ENCODE data around the gene GPC5. TPM values are rescaled to one million over a fixed set of nuclear protein-coding genes. Genes with fewer than 3 reads are reported as not detected.
"Not testable (repeated sequence)": the region's sequence is repeated elsewhere in the genome, so short reads cannot be mapped to it uniquely, and the experiment has no call there.

Gene GPC5
- total and polyA plus RNA-seq, 7 donors: 0.23 TPM; not detected in 6

- intact Hi-C loops (cut with DNase I): no loop called here
- no peaks in the 10 kb centered on the region for H3K4me1 ChIP-seq
- H3K4me3 ChIP-seq: no peak overlapping the region
- WGBS, 3 donors: 56 to 59% (median 56%) methylated on average over 2 of the region's 2 CpGs
- no peaks in the 10 kb centered on the region for H3K9me3 ChIP-seq
- DNase-seq (no peak), ATAC-seq (no peak)
- no peak overlapping the region for H3K27ac ChIP-seq
- no peaks in the 10 kb centered on the region for H3K27me3 ChIP-seq (ENCODE audit: insufficient read depth in 3 of 3, low read length in 2 of 3)
- H3K36me3 ChIP-seq (ENCODE audit: insufficient read depth in 1 of 2, low read depth in 1 of 2): no peaks in the 10 kb centered on the region
- TF ChIP-seq CTCF (IDR thresholded peaks at IDR 0.05): no peak
Measured at GRCh38 chr13:92896842-92897241, 1498.4 kb downstream of the GPC5 start.

- H3K27ac ChIP-seq; H3K9me3 ChIP-seq; H3K4me3 ChIP-seq; intact Hi-C loops (cut with DNase I); H3K27me3 ChIP-seq (ENCODE audit: insufficient read depth in 3 of 3, low read length in 2 of 3); ATAC-seq; DNase-seq; H3K4me1 ChIP-seq; H3K36me3 ChIP-seq (ENCODE audit: insufficient read depth in 1 of 2, low read depth in 1 of 2): not testable (repeated sequence)
Measured at GRCh38 chr13:92898946-92899345, 1500.5 kb downstream of the GPC5 start.

GRCh38 chr13:92900446-92900845 lies 1502.0 kb downstream of the GPC5 start:
- Histone ChIP-seq H3K27me3 (ENCODE audit: insufficient read depth in 3 of 3, low read length in 2 of 3) (no peaks in the 10 kb centered on the region), H3K27ac (no peak overlapping the region), H3K36me3 (ENCODE audit: insufficient read depth in 1 of 2, low read depth in 1 of 2) (no peaks in the 10 kb centered on the region), H3K4me1 (no peaks in the 10 kb centered on the region), H3K9me3 (no peaks in the 10 kb centered on the region), H3K4me3 (no peak overlapping the region)
- DNase-seq (no peak), ATAC-seq (no peak)
- intact Hi-C loops (cut with DNase I): no loop called here
- WGBS, 3 donors: 21 to 22% (median 21%) methylated on average over 3 of the region's 3 CpGs
- TF ChIP-seq CTCF (IDR thresholded peaks at IDR 0.05): no peak

GRCh38 chr13:92901739-92902138 lies 1503.3 kb downstream of the GPC5 start:
- H3K4me3 ChIP-seq: no peak overlapping the region
- no peaks in the 10 kb centered on the region for H3K36me3 ChIP-seq (ENCODE audit: insufficient read depth in 1 of 2, low read depth in 1 of 2)
- no peaks in the 10 kb centered on the region for H3K9me3 ChIP-seq
- no peaks in the 10 kb centered on the region for H3K4me1 ChIP-seq
- H3K27me3 ChIP-seq (ENCODE audit: insufficient read depth in 3 of 3, low read length in 2 of 3): no peaks in the 10 kb centered on the region
- no peak overlapping the region for H3K27ac ChIP-seq
- ATAC-seq (no peak), DNase-seq (no peak)
- 51 to 64% (median 56%) methylated on average over 5 of the region's 5 CpGs for WGBS, 3 donors
- intact Hi-C loops (cut with DNase I): no loop called here
- TF ChIP-seq CTCF (IDR thresholded peaks at IDR 0.05): no peak

GRCh38 chr13:92912629-92913028 lies 1514.2 kb downstream of the GPC5 start:
- ATAC-seq: no peak
- whole genome bisulfite sequencing, 3 donors: 86 to 93% (median 88%) methylated on average over 1 of the region's 1 CpG
- TF ChIP-seq CTCF (IDR thresholded peaks at IDR 0.05): no peak
- intact Hi-C loops (cut with DNase I): no loop called here
- Histone ChIP-seq H3K36me3 (ENCODE audit: insufficient read depth in 1 of 2, low read depth in 1 of 2) (no peaks in the 10 kb centered on the region), H3K27ac (no peak overlapping the region), H3K9me3 (no peaks in the 10 kb centered on the region), H3K4me1 (no peaks in the 10 kb centered on the region), H3K27me3 (ENCODE audit: insufficient read depth in 3 of 3, low read length in 2 of 3) (no peaks in the 10 kb centered on the region), H3K4me3 (no peak overlapping the region)
- DNase-seq: no peak
